DOHH2 (cell line): Measurements from ENCODE around the gene DLX3.

Source experiments
- H3F3A ChIP-seq: fragments of 200-600 bp; sonication (generic), shearing (Covaris generic); 2 replicates; pipeline ENCODE4 v1.6.0; 2016; ENCODE audit warnings: antibody characterized with exemption, mild to moderate bottlenecking; ENCODE audit not compliant: control insufficient read depth, insufficient read depth
- H3K27ac ChIP-seq: fragments of 200-600 bp; sonication (generic); 2 replicates; pipeline ENCODE4 v1.5.1; 2014; ENCODE audit warnings: low read depth, mild to moderate bottlenecking, low read length, moderate library complexity
- H3K27me3 ChIP-seq: fragments of 200-600 bp; sonication (generic); 2 replicates; pipeline ENCODE4 v1.6.1; 2014; ENCODE audit warnings: mild to moderate bottlenecking, low read length, mixed read lengths; ENCODE audit not compliant: control insufficient read depth
- H3K36me3 ChIP-seq: fragments of 200-600 bp; sonication (generic); 2 replicates; pipeline ENCODE4 v1.6.1; 2014; ENCODE audit warnings: mild to moderate bottlenecking, low read length, moderate library complexity, mixed read lengths; ENCODE audit not compliant: control insufficient read depth
- H3K4me1 ChIP-seq: fragments of 200-600 bp; sonication (generic); 2 replicates; pipeline ENCODE4 v1.6.1; 2014; ENCODE audit warnings: mild to moderate bottlenecking, low read length, mixed read lengths; ENCODE audit not compliant: control insufficient read depth
- H3K4me2 ChIP-seq: fragments of 200-600 bp; sonication (generic); 2 replicates; pipeline ENCODE4 v1.6.0; 2014; ENCODE audit warnings: mild to moderate bottlenecking, low read length, moderate library complexity
- H3K4me3 ChIP-seq: fragments of 200-600 bp; sonication (generic); 2 replicates; pipeline ENCODE4 v1.5.1; 2014; ENCODE audit warnings: mild to moderate bottlenecking, low read length, mixed read lengths
- H3K79me2 ChIP-seq: fragments of 200-600 bp; sonication (generic); 2 replicates; pipeline ENCODE4 v1.6.1; 2014; ENCODE audit warnings: mild to moderate bottlenecking, low read length, mixed read lengths; ENCODE audit not compliant: control insufficient read depth
- H3K9me2 ChIP-seq: fragments of 200-600 bp; sonication (generic); replicated peaks from 2 replicates; pipeline ENCODE4 v1.6.1; 2014; ENCODE audit warnings: mild to moderate bottlenecking, low read length, mixed read lengths; ENCODE audit not compliant: control insufficient read depth
- H3K9me3 ChIP-seq: fragments of 200-600 bp; sonication (generic); 2 replicates; pipeline ENCODE4 v1.6.1; 2014; ENCODE audit warnings: antibody characterized with exemption, low read length, mixed read lengths; ENCODE audit not compliant: control insufficient read depth, insufficient read depth
- H4K20me1 ChIP-seq: fragments of 200-600 bp; sonication (generic); 2 replicates; pipeline ENCODE4 v1.6.0; 2014; ENCODE audit warnings: low read depth, mild to moderate bottlenecking, antibody characterized with exemption, low read length, moderate library complexity; ENCODE audit not compliant: control insufficient read depth, insufficient read depth
- CTCF ChIP-seq: fragments of 200-600 bp; sonication (generic); IDR thresholded peaks from one replicate; pipeline ENCODE4 v1.5.1; 2014; ENCODE audit warnings: antibody characterized with exemption, mild to moderate bottlenecking, low read depth, low read length; ENCODE audit not compliant: poor library complexity, severe bottlenecking
- EZH2phosphoT487 ChIP-seq: fragments of 200-600 bp; sonication (generic); IDR thresholded peaks from 2 replicates; pipeline ENCODE4 v1.6.1; 2017; ENCODE audit warnings: borderline replicate concordance, mild to moderate bottlenecking, antibody characterized with exemption, low read length, moderate library complexity, mixed read lengths

DLX3 gene

GRCh38 chr17:50034498-50035364 lies 39.7 kb upstream of the DLX3 start:
- Histone ChIP-seq H3K4me2 (no peak overlapping the region), H3K9me3 (no peaks in the 10 kb centered on the region), H3K36me3 (no peaks in the 10 kb centered on the region), H3K9me2 (no peaks in the 10 kb centered on the region), H3K27me3 (peaks cover 24% of the 10 kb centered on the region), H3F3A (no peaks in the 10 kb centered on the region), H3K79me2 (no peaks in the 10 kb centered on the region), H3K27ac (no peak overlapping the region), H3K4me3 (no peak overlapping the region), H4K20me1 (no peaks in the 10 kb centered on the region), H3K4me1 (no peaks in the 10 kb centered on the region)
- TF ChIP-seq CTCF (no peak), EZH2phosphoT487 (no peak)

- Histone ChIP-seq H3K4me1 (no peaks in the 10 kb centered on the region), H4K20me1 (no peaks in the 10 kb centered on the region), H3K9me3 (no peaks in the 10 kb centered on the region), H3K4me2 (no peak overlapping the region), H3K79me2 (no peaks in the 10 kb centered on the region), H3K27me3 (peaks cover 21% of the 10 kb centered on the region), H3K9me2 (no peaks in the 10 kb centered on the region), H3K36me3 (no peaks in the 10 kb centered on the region), H3K27ac (no peak overlapping the region), H3F3A (no peaks in the 10 kb centered on the region), H3K4me3 (no peak overlapping the region)
- no peak for TF ChIP-seq EZH2phosphoT487
- TF ChIP-seq CTCF: no peak
Observed at GRCh38 chr17:50033316-50033715, 38.3 kb upstream of the DLX3 start.

- Histone ChIP-seq H3K4me3 (no peak overlapping the region), H3K4me1 (peaks cover 8% of the 10 kb centered on the region), H3K27ac (no peak overlapping the region), H3K36me3 (no peaks in the 10 kb centered on the region), H3F3A (peaks cover 11% of the 10 kb centered on the region), H3K4me2 (no peak overlapping the region), H3K9me3 (peaks cover 10% of the 10 kb centered on the region; the same call in 1 of the 2 replicates), H3K79me2 (no peaks in the 10 kb centered on the region), H3K27me3 (peaks cover 9% of the 10 kb centered on the region), H4K20me1 (no peaks in the 10 kb centered on the region), H3K9me2 (no peaks in the 10 kb centered on the region)
- TF ChIP-seq CTCF: no peak
- TF ChIP-seq EZH2phosphoT487: no peak
Observed at GRCh38 chr17:50029185-50029584, 34.2 kb upstream of the DLX3 start.
